Measurements from ENCODE around the gene SCP2. TPM values are rescaled to one million over a fixed set of nuclear protein-coding genes. Genes with fewer than 3 reads are reported as not detected.

The SCP2 gene
- total and polyA plus RNA-seq, 7 donors, result 124 to 792 (median 176) TPM

GRCh38 chr1:52915211-52915854 is 11.7 kb upstream of the SCP2 start:
- H3K4me1 ChIP-seq, result peaks cover 0 to 13% (median 2%) of the 10 kb centered on the region in 4 donors
- H3K36me3 ChIP-seq, result peaks cover 0 to 14% (median 4%) of the 10 kb centered on the region in 4 donors
- WGBS, 2 donors, result 79 to 88% methylated on average over 2 of the region's 2 CpGs
- H3K9me3 ChIP-seq, result no peaks in the 10 kb centered on the region
- H3K27me3 ChIP-seq, result no peaks in the 10 kb centered on the region
- H3K4me3 ChIP-seq, result no peak overlapping the region
- DNase-seq, result no peak
- TF ChIP-seq POLR2A (IDR thresholded peaks at IDR 0.05) (no peak), EP300 (IDR thresholded peaks at IDR 0.05) (no peak), CTCF (IDR thresholded peaks at IDR 0.05) (no peak), POLR2AphosphoS5 (IDR thresholded peaks at IDR 0.05) (no peak)
- no peak overlapping the region for H3K27ac ChIP-seq
- intact Hi-C loops (cut with DNase I), result no loop called here

- 89 to 94% methylated on average over 7 of the region's 7 CpGs for WGBS, 2 donors
- no peaks in the 10 kb centered on the region for H3K9me3 ChIP-seq
- H3K4me3 ChIP-seq, result no peak overlapping the region
- DNase-seq, result no peak
- H3K27ac ChIP-seq, result peak overlapping the region in 1 of 4 donors; percentile 23
- TF ChIP-seq POLR2A (IDR thresholded peaks at IDR 0.05) (no peak), EP300 (IDR thresholded peaks at IDR 0.05) (no peak), CTCF (IDR thresholded peaks at IDR 0.05) (no peak), POLR2AphosphoS5 (IDR thresholded peaks at IDR 0.05) (no peak)
- no peaks in the 10 kb centered on the region for H3K27me3 ChIP-seq
- peaks cover 0 to 18% (median 6%) of the 10 kb centered on the region in 4 donors for H3K4me1 ChIP-seq
- intact Hi-C loops (cut with DNase I), result no loop called here
- peaks cover 0 to 14% (median 2%) of the 10 kb centered on the region in 4 donors for H3K36me3 ChIP-seq
These were observed 11.2 kb upstream of the SCP2 start for GRCh38 chr1:52915855-52916220.

- no peak overlapping the region for H3K4me3 ChIP-seq
- TF ChIP-seq CTCF (IDR thresholded peaks at IDR 0.05), result no peak
- TF ChIP-seq POLR2AphosphoS5 (IDR thresholded peaks at IDR 0.05), result no peak
- no peak for TF ChIP-seq POLR2A (IDR thresholded peaks at IDR 0.05)
- no peak for TF ChIP-seq EP300 (IDR thresholded peaks at IDR 0.05)
- WGBS, 2 donors, result 85 to 88% methylated on average over 10 of the region's 10 CpGs
- intact Hi-C loops (cut with DNase I), result no loop called here
- no peaks in the 10 kb centered on the region for H3K27me3 ChIP-seq
- peaks cover 0 to 10% (median 0%) of the 10 kb centered on the region in 4 donors for H3K36me3 ChIP-seq
- peaks cover 0 to 18% (median 7%) of the 10 kb centered on the region in 4 donors for H3K4me1 ChIP-seq
- peak overlapping the region in 2 of 4 donors; percentile 4 to 29 for H3K27ac ChIP-seq
- no peaks in the 10 kb centered on the region for H3K9me3 ChIP-seq
- no peak for DNase-seq
These were observed 10.7 kb upstream of the SCP2 start for GRCh38 chr1:52916241-52916975.

- Histone ChIP-seq H3K4me1 (peaks cover 0 to 18% (median 7%) of the 10 kb centered on the region in 4 donors), H3K27me3 (no peaks in the 10 kb centered on the region), H3K9me3 (no peaks in the 10 kb centered on the region), H3K36me3 (peaks cover 0 to 6% (median 0%) of the 10 kb centered on the region in 4 donors), H3K27ac (peak overlapping the region in 2 of 4 donors; percentile 4 to 29), H3K4me3 (no peak overlapping the region)
- 81 to 87% methylated on average over 7 of the region's 7 CpGs for WGBS, 2 donors
- TF ChIP-seq POLR2A (IDR thresholded peaks at IDR 0.05), result no peak
- peak in 2 of 4 donors; percentile 60 to 64 for TF ChIP-seq POLR2AphosphoS5 (IDR thresholded peaks at IDR 0.05)
- intact Hi-C loops (cut with DNase I), result no loop called here
- DNase-seq, result peak; percentile 78
These were observed 9.9 kb upstream of the SCP2 start for GRCh38 chr1:52917156-52917555.

GRCh38 chr1:52917581-52917980 is 9.5 kb upstream of the SCP2 start:
- intact Hi-C loops (cut with DNase I), result no loop called here
- Histone ChIP-seq H3K36me3 (peaks cover 0 to 6% (median 0%) of the 10 kb centered on the region in 4 donors), H3K27ac (peak overlapping the region in 1 of 4 donors; percentile 29), H3K27me3 (no peaks in the 10 kb centered on the region), H3K9me3 (no peaks in the 10 kb centered on the region), H3K4me1 (peaks cover 0 to 18% (median 7%) of the 10 kb centered on the region in 4 donors), H3K4me3 (no peak overlapping the region)
- WGBS, 2 donors, result 97% methylated on average over 1 of the region's 1 CpG
- TF ChIP-seq POLR2AphosphoS5 (IDR thresholded peaks at IDR 0.05), result no peak
- TF ChIP-seq POLR2A (IDR thresholded peaks at IDR 0.05), result no peak
- TF ChIP-seq EP300 (IDR thresholded peaks at IDR 0.05), result no peak
- no peak for TF ChIP-seq CTCF (IDR thresholded peaks at IDR 0.05)
- DNase-seq, result no peak
